Measurements from ENCODE around the gene ADAMTS12.

ADAMTS12 gene

GRCh38 chr5:33612386-33612785 is 279.4 kb downstream of the ADAMTS12 start:
- no peak overlapping the region for H3K27ac ChIP-seq
- ChIA-PET CTCF (no interaction called here), POLR2A (ENCODE audit: low non-redundant PET) (no interaction called here)
- TF ChIP-seq, protein P1, sequence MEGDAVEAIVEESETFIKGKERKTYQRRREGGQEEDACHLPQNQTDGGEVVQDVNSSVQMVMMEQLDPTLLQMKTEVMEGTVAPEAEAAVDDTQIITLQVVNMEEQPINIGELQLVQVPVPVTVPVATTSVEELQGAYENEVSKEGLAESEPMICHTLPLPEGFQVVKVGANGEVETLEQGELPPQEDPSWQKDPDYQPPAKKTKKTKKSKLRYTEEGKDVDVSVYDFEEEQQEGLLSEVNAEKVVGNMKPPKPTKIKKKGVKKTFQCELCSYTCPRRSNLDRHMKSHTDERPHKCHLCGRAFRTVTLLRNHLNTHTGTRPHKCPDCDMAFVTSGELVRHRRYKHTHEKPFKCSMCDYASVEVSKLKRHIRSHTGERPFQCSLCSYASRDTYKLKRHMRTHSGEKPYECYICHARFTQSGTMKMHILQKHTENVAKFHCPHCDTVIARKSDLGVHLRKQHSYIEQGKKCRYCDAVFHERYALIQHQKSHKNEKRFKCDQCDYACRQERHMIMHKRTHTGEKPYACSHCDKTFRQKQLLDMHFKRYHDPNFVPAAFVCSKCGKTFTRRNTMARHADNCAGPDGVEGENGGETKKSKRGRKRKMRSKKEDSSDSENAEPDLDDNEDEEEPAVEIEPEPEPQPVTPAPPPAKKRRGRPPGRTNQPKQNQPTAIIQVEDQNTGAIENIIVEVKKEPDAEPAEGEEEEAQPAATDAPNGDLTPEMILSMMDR (conservative IDR thresholded peaks at IDR 0.05; ENCODE audit: low read depth), result no peak
- DNase-seq (ENCODE audit: low spot score), result no peak

GRCh38 chr5:33611877-33612276 is 279.9 kb downstream of the ADAMTS12 start:
- TF ChIP-seq, protein P1 (conservative IDR thresholded peaks at IDR 0.05; ENCODE audit: low read depth), result no peak
- DNase-seq (ENCODE audit: low spot score), result no peak
- H3K27ac ChIP-seq, result no peak overlapping the region
- ChIA-PET CTCF (no interaction called here), POLR2A (ENCODE audit: low non-redundant PET) (no interaction called here)

DNA sequence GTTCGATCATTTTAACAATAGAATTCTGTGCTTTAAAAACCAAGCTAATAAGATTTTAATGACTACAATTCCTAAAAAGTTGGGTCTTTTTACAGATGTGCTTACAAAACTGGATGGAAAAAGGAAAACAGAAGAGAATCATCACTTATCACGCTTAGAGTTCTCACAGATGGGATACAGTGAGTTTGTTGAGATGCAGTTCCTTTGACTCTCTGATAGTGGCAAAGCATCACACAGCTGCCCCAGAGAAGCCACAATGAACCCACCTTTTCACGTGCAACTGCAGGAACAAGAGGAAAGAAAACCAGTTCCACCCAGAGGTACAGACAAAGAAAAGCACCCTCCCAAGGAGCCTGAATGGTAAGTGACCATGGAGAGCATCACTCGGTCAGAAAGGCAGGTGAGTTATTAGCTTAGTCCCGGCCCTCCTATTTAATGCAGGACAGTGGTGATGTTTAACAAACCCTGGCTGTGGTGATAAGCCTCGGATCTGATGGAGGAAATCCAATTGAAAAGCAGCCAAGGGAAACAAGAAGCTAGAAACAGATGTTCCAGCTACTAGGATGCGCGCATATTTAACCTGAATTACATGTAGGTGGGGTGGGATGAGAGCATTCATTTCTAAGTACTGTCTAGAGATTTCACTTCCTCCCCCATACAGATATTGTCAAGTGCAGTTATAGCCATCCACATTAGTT is 283.3 kb downstream of the ADAMTS12 start:
- H3K27ac ChIP-seq, result no peak overlapping the region
- POLR2A ChIA-PET (ENCODE audit: low non-redundant PET), result no interaction called here
- CTCF ChIA-PET, result interaction anchor here (0.6 kb wide), 1 partner anchor 1117 kb away, joined by 4 read pairs; no protein-coding TSS in a partner anchor
- DNase-seq (ENCODE audit: low spot score), result no peak
- TF ChIP-seq, protein P1 (conservative IDR thresholded peaks at IDR 0.05; ENCODE audit: low read depth), result no peak

- no peak overlapping the region for H3K27ac ChIP-seq
- TF ChIP-seq, protein P1 (conservative IDR thresholded peaks at IDR 0.05; ENCODE audit: low read depth), result no peak
- ChIA-PET POLR2A (ENCODE audit: low non-redundant PET) (no interaction called here), CTCF (interaction anchor here (0.6 kb wide), 1 partner anchor 1057 kb away, joined by 3 read pairs; no protein-coding TSS in a partner anchor)
- DNase-seq (ENCODE audit: low spot score), result no peak
Measured at GRCh38 chr5:33604503-33604902, 287.3 kb downstream of the ADAMTS12 start.

DNA sequence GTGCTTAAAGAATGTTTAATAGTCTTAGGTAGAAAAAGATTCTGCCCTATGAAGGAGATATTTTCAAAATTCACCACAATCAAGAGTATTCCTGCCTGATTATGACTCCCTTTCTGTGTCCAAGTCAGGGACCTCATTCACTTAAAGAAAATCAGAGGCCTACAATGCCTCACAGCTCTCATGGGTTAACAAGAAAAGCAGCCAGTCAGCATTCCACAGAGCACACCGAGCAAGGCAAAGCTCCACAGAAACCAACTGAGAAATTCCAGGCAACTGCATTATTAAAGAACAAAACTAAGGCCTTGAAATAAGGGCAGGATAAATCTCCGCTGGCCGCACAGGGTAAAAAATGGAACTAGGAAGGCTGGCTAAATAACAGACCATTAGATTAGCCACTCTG is 289.9 kb downstream of the ADAMTS12 start:
- CTCF ChIA-PET, result no interaction called here
- no peak for DNase-seq (ENCODE audit: low spot score)
- POLR2A ChIA-PET (ENCODE audit: low non-redundant PET), result no interaction called here
- TF ChIP-seq, protein P1 (conservative IDR thresholded peaks at IDR 0.05; ENCODE audit: low read depth), result no peak
- H3K27ac ChIP-seq, result no peak overlapping the region

DNA sequence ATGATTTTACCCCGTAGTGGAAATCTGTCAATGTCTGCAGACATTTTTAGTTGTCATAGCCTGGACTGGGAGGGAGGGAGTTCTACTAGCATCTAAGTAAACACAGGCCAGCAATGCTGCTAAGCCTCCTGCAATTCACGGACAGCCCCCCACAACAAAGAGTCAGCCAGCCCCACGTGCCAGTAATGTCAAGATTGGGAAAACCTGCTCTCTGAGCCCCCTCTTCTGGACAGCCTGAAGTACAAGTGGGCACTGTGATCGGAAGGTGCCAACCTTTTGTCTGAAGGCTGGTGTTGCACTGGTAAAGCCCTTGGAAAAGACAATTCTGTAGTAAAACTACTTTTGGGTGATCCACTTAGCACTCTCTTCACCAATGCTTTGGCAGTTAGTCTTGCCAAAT is 296.5 kb downstream of the ADAMTS12 start:
- POLR2A ChIA-PET (ENCODE audit: low non-redundant PET), result no interaction called here
- TF ChIP-seq, protein P1 (conservative IDR thresholded peaks at IDR 0.05; ENCODE audit: low read depth), result no peak
- no peak for DNase-seq (ENCODE audit: low spot score)
- H3K27ac ChIP-seq, result no peak overlapping the region
- CTCF ChIA-PET, result no interaction called here
